ENCODE data around the gene CCDC13.

CCDC13 gene

GRCh38 chr3:42750834-42751233 lies 22.2 kb downstream of the CCDC13 start:
- ChIA-PET POLR2A (no interaction called here), CTCF (no interaction called here)
- no peak for DNase-seq (ENCODE audit: extremely low spot score)
- no peak for TF ChIP-seq L3MBTL2 (conservative IDR thresholded peaks at IDR 0.05)
- no peak for TF ChIP-seq FOXK2 (IDR thresholded peaks at IDR 0.05)
- TF ChIP-seq FOXM1 (IDR thresholded peaks at IDR 0.05; ENCODE audit: borderline replicate concordance) = no peak
- TF ChIP-seq TARDBP (IDR thresholded peaks at IDR 0.05) = no peak
- no peak for TF ChIP-seq LEF1 (IDR thresholded peaks at IDR 0.05; ENCODE audit: borderline replicate concordance)
- no peak for TF ChIP-seq CTBP1 (IDR thresholded peaks at IDR 0.05; ENCODE audit: borderline replicate concordance)
- no peak for TF ChIP-seq HDGF (IDR thresholded peaks at IDR 0.05; ENCODE audit: borderline replicate concordance)
- TF ChIP-seq ELF4 (IDR thresholded peaks at IDR 0.05) = no peak
- no peak for TF ChIP-seq FOXA1 (IDR thresholded peaks at IDR 0.05)
- TF ChIP-seq ZNF384 (IDR thresholded peaks at IDR 0.05) = no peak
- TF ChIP-seq NFRKB (IDR thresholded peaks at IDR 0.05) = no peak
- no peak for TF ChIP-seq SUZ12 (IDR thresholded peaks at IDR 0.05)
- TF ChIP-seq PKNOX1 (IDR thresholded peaks at IDR 0.05) = no peak
- TF ChIP-seq SP1 (IDR thresholded peaks at IDR 0.05) = no peak

- no peak for TF ChIP-seq ARNT (IDR thresholded peaks at IDR 0.05)
- no peak for TF ChIP-seq ELF4 (IDR thresholded peaks at IDR 0.05)
- no peak for TF ChIP-seq LEF1 (IDR thresholded peaks at IDR 0.05; ENCODE audit: borderline replicate concordance)
- TF ChIP-seq FOXK2 (IDR thresholded peaks at IDR 0.05) = no peak
- TF ChIP-seq SUZ12 (IDR thresholded peaks at IDR 0.05) = no peak
- TF ChIP-seq FOXA1 (IDR thresholded peaks at IDR 0.05) = no peak
- no peak for TF ChIP-seq PKNOX1 (IDR thresholded peaks at IDR 0.05)
- TF ChIP-seq ZNF384 (IDR thresholded peaks at IDR 0.05) = no peak
- TF ChIP-seq BHLHE40 (IDR thresholded peaks at IDR 0.05; ENCODE audit: borderline replicate concordance) = no peak
- TF ChIP-seq CTBP1 (IDR thresholded peaks at IDR 0.05; ENCODE audit: borderline replicate concordance) = no peak
- TF ChIP-seq HDGF (IDR thresholded peaks at IDR 0.05; ENCODE audit: borderline replicate concordance) = no peak
- TF ChIP-seq FOXM1 (IDR thresholded peaks at IDR 0.05; ENCODE audit: borderline replicate concordance) = no peak
- no peak for TF ChIP-seq NFRKB (IDR thresholded peaks at IDR 0.05)
- no peak for TF ChIP-seq TARDBP (IDR thresholded peaks at IDR 0.05)
- no peak for TF ChIP-seq L3MBTL2 (conservative IDR thresholded peaks at IDR 0.05)
- TF ChIP-seq SP1 (IDR thresholded peaks at IDR 0.05) = no peak
- CTCF ChIA-PET = no interaction called here
- POLR2A ChIA-PET = no interaction called here
- DNase-seq (ENCODE audit: extremely low spot score) = no peak
Measured at GRCh38 chr3:42749753-42750231, 23.3 kb downstream of the CCDC13 start.

- CTCF ChIA-PET = no interaction called here
- DNase-seq (ENCODE audit: extremely low spot score) = no peak
- no peak for TF ChIP-seq LEF1 (IDR thresholded peaks at IDR 0.05; ENCODE audit: borderline replicate concordance)
- TF ChIP-seq ZNF384 (IDR thresholded peaks at IDR 0.05) = no peak
- TF ChIP-seq ARNT (IDR thresholded peaks at IDR 0.05) = no peak
- TF ChIP-seq CTBP1 (IDR thresholded peaks at IDR 0.05; ENCODE audit: borderline replicate concordance) = no peak
- TF ChIP-seq ELF4 (IDR thresholded peaks at IDR 0.05) = no peak
- TF ChIP-seq BHLHE40 (IDR thresholded peaks at IDR 0.05; ENCODE audit: borderline replicate concordance) = no peak
- TF ChIP-seq TARDBP (IDR thresholded peaks at IDR 0.05) = no peak
- no peak for TF ChIP-seq PKNOX1 (IDR thresholded peaks at IDR 0.05)
- no peak for TF ChIP-seq FOXK2 (IDR thresholded peaks at IDR 0.05)
- no peak for TF ChIP-seq SUZ12 (IDR thresholded peaks at IDR 0.05)
- TF ChIP-seq FOXM1 (IDR thresholded peaks at IDR 0.05; ENCODE audit: borderline replicate concordance) = no peak
- POLR2A ChIA-PET = no interaction called here
Measured at GRCh38 chr3:42749025-42749752, 23.9 kb downstream of the CCDC13 start.

GRCh38 chr3:42747581-42747980 lies 25.5 kb downstream of the CCDC13 start:
- no peak for TF ChIP-seq TARDBP (IDR thresholded peaks at IDR 0.05)
- no peak for TF ChIP-seq ARNT (IDR thresholded peaks at IDR 0.05)
- TF ChIP-seq FOXM1 (IDR thresholded peaks at IDR 0.05; ENCODE audit: borderline replicate concordance) = no peak
- no peak for TF ChIP-seq FOXK2 (IDR thresholded peaks at IDR 0.05)
- TF ChIP-seq ZNF384 (IDR thresholded peaks at IDR 0.05) = no peak
- no peak for TF ChIP-seq PKNOX1 (IDR thresholded peaks at IDR 0.05)
- TF ChIP-seq L3MBTL2 (conservative IDR thresholded peaks at IDR 0.05) = no peak
- DNase-seq (ENCODE audit: extremely low spot score) = no peak
- ChIA-PET POLR2A (interaction anchor here (1.1 kb wide), 1 partner anchor 157 kb away, joined by 4 read pairs; the partner anchor contains the start of gene SS18L2), CTCF (no interaction called here)

GRCh38 chr3:42746455-42747450 lies 26.3 kb downstream of the CCDC13 start:
- CTCF ChIA-PET = interaction anchor here (1.3 kb wide), 1 partner anchor 84 kb away, joined by 4 read pairs; no protein-coding TSS in a partner anchor

More at GRCh38 chr3:42746455-42747450, 26.3 kb downstream of the CCDC13 start:
- no peak for DNase-seq (ENCODE audit: extremely low spot score)
- no peak for TF ChIP-seq TARDBP (IDR thresholded peaks at IDR 0.05)
- TF ChIP-seq BHLHE40 (IDR thresholded peaks at IDR 0.05; ENCODE audit: borderline replicate concordance) = no peak
- TF ChIP-seq FOXM1 (IDR thresholded peaks at IDR 0.05; ENCODE audit: borderline replicate concordance) = no peak
- no peak for TF ChIP-seq HDGF (IDR thresholded peaks at IDR 0.05; ENCODE audit: borderline replicate concordance)
- no peak for TF ChIP-seq NFRKB (IDR thresholded peaks at IDR 0.05)
- no peak for TF ChIP-seq FOXA1 (IDR thresholded peaks at IDR 0.05)
- TF ChIP-seq LEF1 (IDR thresholded peaks at IDR 0.05; ENCODE audit: borderline replicate concordance) = no peak
- no peak for TF ChIP-seq SP1 (IDR thresholded peaks at IDR 0.05)
- TF ChIP-seq CTBP1 (IDR thresholded peaks at IDR 0.05; ENCODE audit: borderline replicate concordance) = no peak
- TF ChIP-seq ELF4 (IDR thresholded peaks at IDR 0.05) = no peak
- TF ChIP-seq SUZ12 (IDR thresholded peaks at IDR 0.05) = no peak
- TF ChIP-seq ZNF384 (IDR thresholded peaks at IDR 0.05) = no peak
- TF ChIP-seq L3MBTL2 (conservative IDR thresholded peaks at IDR 0.05) = no peak
- no peak for TF ChIP-seq FOXK2 (IDR thresholded peaks at IDR 0.05)
- no peak for TF ChIP-seq PKNOX1 (IDR thresholded peaks at IDR 0.05)
- no peak for TF ChIP-seq ARNT (IDR thresholded peaks at IDR 0.05)
- POLR2A ChIA-PET = interaction anchor here (1.1 kb wide), 1 partner anchor 156 kb away, joined by 4 read pairs; the partner anchor contains the start of gene SS18L2
